GM12878 (cell line): Measurements from ENCODE around the gene SLC8B1. TPM values are rescaled to one million over a fixed set of nuclear protein-coding genes. Genes with fewer than 3 reads are reported as not detected.

Experiments
- ATAC-seq: fragments of 200-7000 bp; cut with Tn5 transposase; 3 replicates; pipeline ENCODE4 v1.9.1; 2020; ENCODE audit warnings: mild to moderate bottlenecking, moderate library complexity
- BruUV-seq: library from RNA; stranded (reverse); fragments of 400-500 nt; replicated peaks from 2 replicates; lab custom pipeline; 2021; lab: Mats Ljungman, UMichigan
- CTCF ChIA-PET: fragments of 300-600 bp; sonication (Branson Sonifier 250); formaldehyde crosslinking; extraction: SDS; loops from one replicate; lab custom pipeline; 2021; ENCODE audit warnings: inconsistent platforms; lab: Yijun Ruan, JAX
- POLR2A ChIA-PET: fragments of 350-600 bp; formaldehyde crosslinking; extraction: SDS; loops from one replicate; lab custom pipeline; 2021; ENCODE audit warnings: inconsistent platforms; lab: Charles Lee
- RAD21 ChIA-PET: fragments of 300-600 bp; sonication (Branson Sonifier 250); formaldehyde crosslinking; loops from one replicate; lab custom pipeline; 2023; ENCODE audit warnings: antibody characterized with exemption; ENCODE audit not compliant: unreplicated experiment; lab: Charles Lee
- SMC1A ChIA-PET: fragments of 300-600 bp; sonication (Branson Sonifier 250); formaldehyde crosslinking; loops from one replicate; lab custom pipeline; 2023; ENCODE audit not compliant: unreplicated experiment, uncharacterized antibody; lab: Charles Lee
- DNase-seq: peaks from one replicate; pipeline ENCODE4 v3.0.0-alpha.2; 2011; ENCODE audit warnings: low read depth, low spot score
- FAIRE-seq: peaks from 3 replicates; lab custom pipeline; 2011; peaks lifted over from hg19 to GRCh38; lab: Jason Lieb, UNC
- H2AFZ ChIP-seq: 2 replicates; pipeline ENCODE4 v1.6.0; 2011; ENCODE audit warnings: low read depth, low read length, control low read depth; ENCODE audit not compliant: control insufficient read depth
- H3K27ac ChIP-seq: 2 replicates; pipeline ENCODE4 v1.5.1; 2011; ENCODE audit warnings: control low read depth; ENCODE audit not compliant: control insufficient read depth, insufficient read depth
- H3K27me3 ChIP-seq, 2 experiments: replicated peaks in 1 of 2; 2 replicates each; pipeline versions ENCODE4 v1.6.0 to v1.6.1; 2011; ENCODE audit warnings: low read length in 1 of 2; ENCODE audit not compliant: control insufficient read depth in 2 of 2, insufficient read depth in 2 of 2
- H3K36me3 ChIP-seq, 2 experiments: 2 replicates each; pipeline ENCODE4 v1.5.1; 2011; ENCODE audit warnings: low read length in 1 of 2; ENCODE audit not compliant: control insufficient read depth in 2 of 2, insufficient read depth in 2 of 2
- H3K4me1 ChIP-seq: 2 replicates; pipeline ENCODE4 v1.6.1; 2011; ENCODE audit warnings: mild to moderate bottlenecking, low read length, moderate library complexity, mixed read lengths; ENCODE audit not compliant: control insufficient read depth, insufficient read depth
- H3K4me2 ChIP-seq: 2 replicates; pipeline ENCODE4 v1.6.0; 2011; ENCODE audit warnings: control low read depth; ENCODE audit not compliant: control insufficient read depth, insufficient read depth
- H3K4me3 ChIP-seq: fragments of 200-600 bp; sonication (generic); 2 replicates; pipeline ENCODE4 v1.5.1; 2016
- H3K79me2 ChIP-seq: 2 replicates; pipeline ENCODE4 v1.6.0; 2011; ENCODE audit warnings: low read length; ENCODE audit not compliant: control insufficient read depth, insufficient read depth
- H3K9ac ChIP-seq: 2 replicates; pipeline ENCODE4 v1.8.0; 2011; ENCODE audit warnings: low read length, control low read depth, mixed read lengths; ENCODE audit not compliant: control insufficient read depth, insufficient read depth
- H3K9me3 ChIP-seq: replicated peaks from 3 replicates; pipeline ENCODE4 v1.5.1; 2011; ENCODE audit warnings: mild to moderate bottlenecking, low read length; ENCODE audit not compliant: control insufficient read depth, insufficient read depth
- H4K20me1 ChIP-seq: 2 replicates; pipeline ENCODE4 v1.6.0; 2011; ENCODE audit not compliant: control insufficient read depth, insufficient read depth
- HCFC1 ChIP-seq: fragments of 150-350 bp; IDR thresholded peaks from 2 replicates; pipeline ENCODE4 v1.6.1; 2014; ENCODE audit warnings: low read length
- IKZF1 ChIP-seq: fragments of 450-650 bp; conservative IDR thresholded peaks from 2 replicates; pipeline ENCODE4 v1.6.1; 2017; ENCODE audit warnings: antibody characterized with exemption, mild to moderate bottlenecking
- PML ChIP-seq: IDR thresholded peaks from 2 replicates; pipeline ENCODE4 v1.6.1; 2012; ENCODE audit warnings: low read length, inconsistent platforms
- WGBS: methylation state at CpG from one replicate; pipeline ENCODE4 v1.1.6; 2016; ENCODE audit warnings: low lambda C conversion rate; ENCODE audit not compliant: insufficient replicate concordance, insufficient coverage; ENCODE audit errors: missing lambda C conversion rate; 5-methylcytosine and 5-hydroxymethylcytosine counted together
- in situ Hi-C: fragments of 300-500 bp; cut with MboI; formaldehyde crosslinking; loops from 9 replicates; pipeline ENCODE4 v1.14.3; 2018; ENCODE audit warnings: mixed read lengths
- intact Hi-C: fragments of 100-400 bp; cut with micrococcal nuclease; formaldehyde crosslinking; loops from one replicate; pipeline ENCODE4 v1.14.2; 2022; ENCODE audit not compliant: unreplicated experiment
- polyA plus RNA-seq, 11 experiments: library from polyadenylated mRNA; depleted of rRNA in 4 of 11; unstranded in 6 of 11; stranded (reverse) in 5 of 11; fragments of >200 nt; fragmentation: Nextera tagmentation in 4 of 11; fragmentation: Illumina TruSeq in 1 of 11; extraction: Ambion mirVana in 4 of 11; extraction: Trizol in 1 of 11; gene quantifications; 1 replicate in 1 of 11; 2 replicates in 10 of 11; pipeline versions ENCODE4 v1.2.1 to v1.2.3, GENCODE V29; 2011 to 2016; ENCODE audit warnings: inconsistent platforms in 2 of 11, missing spikeins in 2 of 11, low read depth in 1 of 11
- total RNA-seq, 4 experiments: library from RNA; depleted of rRNA in 3 of 4; stranded (reverse); fragments of >200 nt in 3 of 4; fragmentation: Illumina TruSeq in 1 of 4; extraction: Trizol in 1 of 4; gene quantifications; 2 replicates each; pipeline versions ENCODE4 v1.2.1 to v1.2.3, GENCODE V29; 2013 to 2021
- TF ChIP-seq, protein P1 (sequence below), 3 experiments: IDR thresholded peaks in 2 of 3; conservative IDR thresholded peaks in 1 of 3; 2 replicates each; pipeline ENCODE4 v1.5.1; 2011; ENCODE audit warnings: low read depth in 3 of 3, low read length in 3 of 3, mild to moderate bottlenecking in 3 of 3, control low read depth in 2 of 3, moderate library complexity in 2 of 3, inconsistent platforms in 1 of 3, mixed read lengths in 1 of 3; ENCODE audit not compliant: control insufficient read depth in 2 of 3, insufficient read depth in 1 of 3; ENCODE audit errors: extremely low read depth in 1 of 3

Gene SLC8B1
- total and polyA plus RNA-seq, 10 of the 15 experiments (the other 5 are each of a cell fraction or from before 2014, with no cell fraction given) = 0.18 to 12.3 (median 6.8) TPM

DNA sequence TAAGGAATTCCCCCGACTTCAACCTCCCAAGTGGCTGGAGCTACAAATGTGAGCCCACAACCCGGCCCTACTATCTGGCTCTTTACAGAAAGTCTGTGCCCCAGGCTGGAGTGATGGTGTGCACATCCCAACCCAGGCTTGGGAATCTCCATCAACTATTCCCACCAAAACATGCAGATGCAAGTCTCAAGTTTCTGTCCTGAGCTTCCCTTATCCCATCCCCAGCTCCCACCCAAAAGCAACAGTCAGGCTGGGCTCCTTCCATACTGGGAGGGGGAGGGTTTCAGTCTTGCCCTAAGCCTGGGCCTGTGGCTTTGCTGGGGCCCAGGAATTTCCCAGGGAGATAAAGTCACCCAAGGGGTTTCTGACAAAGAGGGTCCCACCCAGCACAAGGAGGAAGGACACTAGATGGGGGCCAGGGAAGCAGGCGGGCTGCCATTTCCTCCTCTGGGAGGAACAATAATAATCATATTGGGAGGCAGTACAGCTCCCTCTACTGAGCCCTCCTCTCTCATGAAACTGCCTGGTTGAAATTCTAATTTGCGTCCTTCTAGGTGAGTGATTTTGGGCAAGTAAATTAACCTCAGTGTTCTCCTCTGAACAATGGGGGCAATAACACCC, 8.0 kb downstream of the SLC8B1 start:
- CTCF ChIA-PET = interaction anchor here (0.6 to 2.1 kb wide), 16 partner anchors 10 to 181 kb away, joined by 3 to 13 read pairs (median 4); partner anchors contain the start of gene PLBD2
- peak overlapping the region; percentile 39; the same call in 1 of the 2 replicates for H3K27ac ChIP-seq
- RAD21 ChIA-PET = interaction anchor here (0.7 to 1.6 kb wide), 8 partner anchors 8 to 140 kb away, joined by 3 to 6 read pairs (median 4); partner anchors contain the start of genes SDSL and SLC8B1
- intact Hi-C loops (no loop called here), in situ Hi-C loops (no loop called here)
- H3K4me3 ChIP-seq = no peak overlapping the region
- ATAC-seq (peak; percentile 63), DNase-seq (no peak), FAIRE-seq (peak; percentile 7)
- 76% methylated on average over 4 of the region's 4 CpGs for WGBS
- H3K9ac ChIP-seq = no peak overlapping the region
- BruUV-seq = no TSS peak
- H3K4me1 ChIP-seq = peaks cover 16% of the 10 kb centered on the region
- no peak overlapping the region; the same call in 1 of the 2 replicates for H2AFZ ChIP-seq
- SMC1A ChIA-PET = interaction anchor here (0.6 to 1.9 kb wide), 10 partner anchors 8 to 1835 kb away, joined by 3 to 8 read pairs (median 3); partner anchors contain the start of gene SLC8B1
- no peaks in the 10 kb centered on the region; the same call in 2 of the 3 replicates for H3K9me3 ChIP-seq
- TF ChIP-seq IKZF1 (0 out of 2 replicates have a peak, but pooled peaks have one; percentile 22), PML (no peak), HCFC1 (no peak)
- TF ChIP-seq, protein P1, sequence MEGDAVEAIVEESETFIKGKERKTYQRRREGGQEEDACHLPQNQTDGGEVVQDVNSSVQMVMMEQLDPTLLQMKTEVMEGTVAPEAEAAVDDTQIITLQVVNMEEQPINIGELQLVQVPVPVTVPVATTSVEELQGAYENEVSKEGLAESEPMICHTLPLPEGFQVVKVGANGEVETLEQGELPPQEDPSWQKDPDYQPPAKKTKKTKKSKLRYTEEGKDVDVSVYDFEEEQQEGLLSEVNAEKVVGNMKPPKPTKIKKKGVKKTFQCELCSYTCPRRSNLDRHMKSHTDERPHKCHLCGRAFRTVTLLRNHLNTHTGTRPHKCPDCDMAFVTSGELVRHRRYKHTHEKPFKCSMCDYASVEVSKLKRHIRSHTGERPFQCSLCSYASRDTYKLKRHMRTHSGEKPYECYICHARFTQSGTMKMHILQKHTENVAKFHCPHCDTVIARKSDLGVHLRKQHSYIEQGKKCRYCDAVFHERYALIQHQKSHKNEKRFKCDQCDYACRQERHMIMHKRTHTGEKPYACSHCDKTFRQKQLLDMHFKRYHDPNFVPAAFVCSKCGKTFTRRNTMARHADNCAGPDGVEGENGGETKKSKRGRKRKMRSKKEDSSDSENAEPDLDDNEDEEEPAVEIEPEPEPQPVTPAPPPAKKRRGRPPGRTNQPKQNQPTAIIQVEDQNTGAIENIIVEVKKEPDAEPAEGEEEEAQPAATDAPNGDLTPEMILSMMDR (IDR thresholded peaks at IDR 0.05 in 2 of 3, conservative IDR thresholded peaks at IDR 0.05 in 1 of 3; ENCODE audit: control insufficient read depth in 2 of 3, extremely low read depth in 1 of 3, insufficient read depth in 1 of 3, low read depth in 3 of 3, low read length in 3 of 3) = peak in 2 of 3 experiments; percentile 7 to 22; a peak in 1 of 6 replicates
- no peaks in the 10 kb centered on the region for H3K27me3 ChIP-seq
- POLR2A ChIA-PET = interaction anchor here (0.6 to 2.1 kb wide), 5 partner anchors 8 to 139 kb away, joined by 3 to 6 read pairs (median 3); partner anchors contain the start of genes SDSL and SLC8B1
- H3K36me3 ChIP-seq = no peaks in the 10 kb centered on the region; a peak in 1 of 4 replicates
- H4K20me1 ChIP-seq = no peaks in the 10 kb centered on the region
- no peaks in the 10 kb centered on the region for H3K79me2 ChIP-seq
- H3K4me2 ChIP-seq = peak overlapping the region; percentile 42; the same call in 1 of the 2 replicates
